Stimulated activated CD4-positive, alpha-beta T cell treated with anti-CD3 and anti-CD28 coated beads, Interleukin-4, amount 100 ng/mL, for 48 hours (primary cell): ENCODE data around the gene UROS.

ENCODE experiments used
- DNase-seq, 2 donors: peaks; one replicate each; pipeline ENCODE4 v3.0.0-alpha.2; 2020; ENCODE audit warnings: low read depth in 2 of 2

Gene UROS

GRCh38 chr10:125762692-125763648 lies 60.1 kb downstream of the UROS start:
- no peak for DNase-seq

GRCh38 chr10:125761961-125762360 lies 61.1 kb downstream of the UROS start:
- no peak for DNase-seq

GRCh38 chr10:125757742-125758141 lies 65.3 kb downstream of the UROS start:
- DNase-seq, result no peak

GRCh38 chr10:125756853-125757487 lies 66.1 kb downstream of the UROS start:
- DNase-seq, result no peak

- DNase-seq, result no peak
Observed at GRCh38 chr10:125756196-125756595, 66.9 kb downstream of the UROS start.

GRCh38 chr10:125747417-125747816 lies 75.6 kb downstream of the UROS start:
- DNase-seq, result no peak

- DNase-seq, result no peak
Observed at GRCh38 chr10:125744909-125745308, 78.1 kb downstream of the UROS start.

- DNase-seq, result no peak
Observed at GRCh38 chr10:125742465-125742864, 80.6 kb downstream of the UROS start.

- DNase-seq, result no peak
Observed at GRCh38 chr10:125739994-125740679, 82.9 kb downstream of the UROS start.
